Natural killer cell (primary cell): Measurements from ENCODE around the gene WDR46. TPM values are rescaled to one million over a fixed set of nuclear protein-coding genes. Genes with fewer than 3 reads are reported as not detected.
A peak's percentile ranks its signal among the peaks of the same experiment; 100 is the strongest.
"Not testable (repeated sequence)": the region's sequence is repeated elsewhere in the genome, so short reads cannot be mapped to it uniquely, and the experiment has no call there.

ENCODE experiments used
- ATAC-seq, 3 donors: fragments of 150-1000 bp in 2 of 3; fragments of 200-7000 bp in 1 of 3; cut with Tn5 transposase; 1 replicate in 1 of 3; 2 replicates in 2 of 3; pipeline ENCODE4 v1.10.0; 2021; ENCODE audit warnings: mild to moderate bottlenecking in 2 of 3, moderate library complexity in 2 of 3
- DNase-seq, 2 donors: peaks; one replicate each; pipeline versions ENCODE4 v3.0.0 to v3.0.0-alpha.2; 2013 to 2021; ENCODE audit warnings: mixed read lengths in 1 of 2
- H3K27ac ChIP-seq: one replicate; pipeline ENCODE4 v1.5.1; 2013; ENCODE audit warnings: mild to moderate bottlenecking, low read length
- H3K27me3 ChIP-seq: one replicate; pipeline ENCODE4 v1.6.1; 2013; ENCODE audit warnings: low read length; ENCODE audit not compliant: control insufficient read depth, insufficient read depth
- H3K36me3 ChIP-seq: one replicate; pipeline ENCODE4 v1.6.1; 2013; ENCODE audit warnings: low read length; ENCODE audit not compliant: control insufficient read depth, insufficient read depth
- H3K4me1 ChIP-seq: one replicate; pipeline ENCODE4 v1.6.1; 2013; ENCODE audit warnings: low read length; ENCODE audit not compliant: control insufficient read depth, insufficient read depth
- H3K4me3 ChIP-seq: one replicate; pipeline ENCODE4 v1.5.1; 2013; ENCODE audit warnings: low read length
- H3K9me3 ChIP-seq: one replicate; pipeline ENCODE4 v1.6.1; 2013; ENCODE audit warnings: low read length; ENCODE audit not compliant: control insufficient read depth, insufficient read depth
- H3K27ac Mint-ChIP-seq, 2 donors: one replicate each; pipeline ENCODE4 v1.8.0; 2022; ENCODE audit warnings: mild to moderate bottlenecking in 2 of 2, mixed read lengths in 2 of 2, moderate library complexity in 1 of 2
- H3K27me3 Mint-ChIP-seq, 2 donors: one replicate each; pipeline ENCODE4 v1.8.0; 2022; ENCODE audit warnings: low read depth in 2 of 2, mixed read lengths in 2 of 2
- H3K36me3 Mint-ChIP-seq: one replicate; pipeline ENCODE4 v1.8.0; 2022; ENCODE audit warnings: mixed read lengths
- H3K4me1 Mint-ChIP-seq, 2 donors: one replicate each; pipeline ENCODE4 v1.8.0; 2022; ENCODE audit warnings: mixed read lengths in 2 of 2
- H3K4me3 Mint-ChIP-seq: one replicate; pipeline ENCODE4 v1.8.0; 2022; ENCODE audit warnings: mild to moderate bottlenecking, moderate library complexity, mixed read lengths
- H3K9me3 Mint-ChIP-seq, 2 donors: one replicate each; pipeline ENCODE4 v1.8.0; 2022; ENCODE audit warnings: mixed read lengths in 2 of 2
- CTCF ChIP-seq: fragments of 200-600 bp; IDR thresholded peaks from one replicate; pipeline ENCODE4 v1.8.0; 2022; ENCODE audit warnings: antibody characterized with exemption
- WGBS: methylation state at CpG from one replicate; pipeline ENCODE4 v1.1.7; 2013; ENCODE audit warnings: missing lambda C conversion rate; ENCODE audit not compliant: insufficient coverage; 5-methylcytosine and 5-hydroxymethylcytosine counted together
- intact Hi-C: fragments of 100-400 bp; cut with micrococcal nuclease; formaldehyde crosslinking; loops from one replicate; pipeline ENCODE4 v1.14.2; 2022
- total RNA-seq, 4 donors: library from RNA; stranded (reverse); fragments of 120-200 nt in 1 of 4; gene quantifications; one replicate each; pipeline versions ENCODE4 v1.2.3 to v1.2.4, GENCODE V29; 2013 to 2022

Gene WDR46
- total RNA-seq, 3 donors from 2014 or later (not counting 1 experiment from before 2014, with no cell fraction given): 33.6 to 56.3 (median 47.0) TPM

DNA sequence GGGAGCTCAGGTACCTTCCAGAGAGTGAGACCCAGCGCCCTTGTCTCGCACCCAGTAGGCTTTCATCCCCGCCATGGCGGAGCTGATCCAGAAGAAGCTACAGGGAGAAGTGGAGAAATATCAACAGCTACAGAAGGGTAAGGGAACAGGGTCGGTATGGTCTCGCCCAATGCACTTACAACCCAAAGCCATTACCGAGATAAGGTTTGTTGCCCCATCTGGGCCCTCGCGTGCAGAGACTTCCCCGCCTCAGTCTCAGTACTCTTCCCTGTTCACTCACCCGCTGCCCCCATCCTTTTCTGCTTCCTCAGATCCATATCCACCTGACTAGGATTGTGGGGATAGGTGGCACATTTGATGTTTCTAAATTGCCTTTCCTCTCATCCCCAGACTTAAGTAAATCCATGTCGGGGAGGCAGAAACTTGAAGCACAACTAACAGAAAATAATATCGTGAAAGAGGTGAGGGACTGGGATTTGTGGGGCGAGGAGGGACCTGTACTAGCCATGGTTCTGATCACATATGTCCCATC is 811 bp upstream of the WDR46 start:
- no peak for TF ChIP-seq CTCF
- Histone ChIP-seq H3K36me3 (peaks cover 53% of the 10 kb centered on the region), H3K4me3 (peak overlapping the region; percentile 81), H3K4me1 (peaks cover 23% of the 10 kb centered on the region), H3K9me3 (no peaks in the 10 kb centered on the region), H3K27ac (peak overlapping the region; percentile 51), H3K27me3 (no peaks in the 10 kb centered on the region)
- DNase-seq: no peak
- Mint-ChIP-seq H3K27ac (peak overlapping the region; percentile 92 to 94), H3K27me3 (no peaks in the 10 kb centered on the region), H3K4me3 (peak overlapping the region; percentile 99), H3K4me1 (peaks cover 39 to 48% of the 10 kb centered on the region in 2 donors), H3K36me3 (peaks cover 8% of the 10 kb centered on the region), H3K9me3 (no peaks in the 10 kb centered on the region)
- 5% methylated on average over 11 of the region's 14 CpGs for WGBS
- ATAC-seq: peak in 2 of 3 donors; percentile 14 to 24
- intact Hi-C loops: loop anchor here (1.0 kb wide), 4 partner anchors 9 to 33 kb away; partner anchors contain the start of genes B3GALT4 and RPS18

GRCh38 chr6:33288141-33288920 is 708 bp downstream of the WDR46 start:
- intact Hi-C loops: no loop called here
- ATAC-seq (no peak), DNase-seq (no peak)
- no peaks in the 10 kb centered on the region for H3K27me3 Mint-ChIP-seq
- Histone ChIP-seq H3K27me3 (no peaks in the 10 kb centered on the region), H3K36me3 (peaks cover 48% of the 10 kb centered on the region), H3K27ac (peak overlapping the region; percentile 0), H3K9me3 (no peaks in the 10 kb centered on the region), H3K4me1 (peaks cover 23% of the 10 kb centered on the region), H3K4me3 (peak overlapping the region; percentile 81)
- peaks cover 39 to 48% of the 10 kb centered on the region in 2 donors for H3K4me1 Mint-ChIP-seq
- H3K27ac Mint-ChIP-seq: peak overlapping the region; percentile 92 to 94
- H3K36me3 Mint-ChIP-seq: peaks cover 8% of the 10 kb centered on the region
- TF ChIP-seq CTCF: no peak
- peak overlapping the region; percentile 99 for H3K4me3 Mint-ChIP-seq
- WGBS: 11% methylated on average over 19 of the region's 21 CpGs
- no peaks in the 10 kb centered on the region for H3K9me3 Mint-ChIP-seq

- ATAC-seq (no peak), DNase-seq (no peak)
- Mint-ChIP-seq H3K4me3 (peak overlapping the region; percentile 51), H3K27ac (peak overlapping the region in 1 of 2 donors; percentile 21), H3K4me1 (peaks cover 39 to 48% of the 10 kb centered on the region in 2 donors), H3K36me3 (peaks cover 8% of the 10 kb centered on the region), H3K9me3 (no peaks in the 10 kb centered on the region), H3K27me3 (no peaks in the 10 kb centered on the region)
- intact Hi-C loops: no loop called here
- no peak for TF ChIP-seq CTCF
- 95% methylated on average over 22 of the region's 22 CpGs for WGBS
- H3K9me3 ChIP-seq: no peaks in the 10 kb centered on the region
- H3K4me1 ChIP-seq: peaks cover 23% of the 10 kb centered on the region
- H3K27ac ChIP-seq: no peak overlapping the region
- peaks cover 44% of the 10 kb centered on the region for H3K36me3 ChIP-seq
- no peaks in the 10 kb centered on the region for H3K27me3 ChIP-seq
- no peak overlapping the region for H3K4me3 ChIP-seq
Observed at GRCh38 chr6:33286946-33287914, 1.8 kb downstream of the WDR46 start.

DNA sequence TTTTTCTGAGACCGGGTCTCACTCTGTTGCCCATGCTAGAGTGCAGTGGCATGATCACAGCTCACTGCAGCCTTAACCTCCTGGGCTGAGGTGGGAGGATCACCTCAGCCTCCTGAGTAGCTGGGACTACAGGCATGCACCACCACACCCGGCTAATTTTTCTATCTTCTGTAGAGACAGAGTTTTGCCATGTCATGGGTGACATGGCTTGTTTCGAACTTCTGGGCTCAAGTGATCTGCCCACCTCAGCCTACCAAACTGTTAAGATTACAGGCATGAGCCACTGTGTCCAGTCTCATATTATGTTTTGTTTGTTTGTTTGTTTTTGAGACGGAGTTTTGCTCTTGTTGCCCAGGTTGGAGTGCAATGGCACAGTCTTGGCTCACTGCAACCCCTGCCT is 3.8 kb downstream of the WDR46 start:
- not testable (repeated sequence) for H3K27ac Mint-ChIP-seq
- 94% methylated on average over 4 of the region's 4 CpGs for WGBS

More for the DNA sequence above, 3.8 kb downstream of the WDR46 start:
- H3K9me3 Mint-ChIP-seq, H3K4me3 ChIP-seq, H3K4me3 Mint-ChIP-seq, H3K9me3 ChIP-seq, H3K27ac ChIP-seq, ATAC-seq, intact Hi-C loops, H3K27me3 Mint-ChIP-seq, H3K36me3 Mint-ChIP-seq, H3K27me3 ChIP-seq, DNase-seq: not testable (repeated sequence)
- Histone ChIP-seq H3K36me3 (peaks cover 33% of the 10 kb centered on the region), H3K4me1 (peaks cover 19% of the 10 kb centered on the region)
- H3K4me1 Mint-ChIP-seq: peaks cover 28 to 41% of the 10 kb centered on the region in 2 donors
